H1 (cell line): ENCODE results near the gene LIX1L. TPM values are rescaled to one million over a fixed set of nuclear protein-coding genes. Genes with fewer than 3 reads are reported as not detected.

Source experiments
- ATF2 ChIP-seq: IDR thresholded peaks from 2 replicates; pipeline ENCODE4 v1.6.1; 2012; ENCODE audit warnings: low read length, inconsistent platforms
- CBX8 ChIP-seq: fragments of 300-800, 300-1000 bp; sonication (generic); IDR thresholded peaks from 2 replicates; pipeline ENCODE4 v1.7.1; 2016; ENCODE audit warnings: low read depth, low read length, borderline replicate concordance
- NANOG ChIP-seq: IDR thresholded peaks from 2 replicates; pipeline ENCODE4 v1.6.1; 2011; ENCODE audit warnings: low read length, low read depth, mild to moderate bottlenecking, inconsistent platforms; ENCODE audit not compliant: insufficient read depth, poor library complexity, severe bottlenecking
- polyA plus RNA-seq, 7 experiments: library from polyadenylated mRNA; depleted of rRNA in 3 of 7; stranded (reverse) in 5 of 7; unstranded in 2 of 7; fragments of >200 nt in 5 of 7; fragments of 200-250 nt in 2 of 7; gene quantifications; 1 replicate in 5 of 7; 2 replicates in 1 of 7; 4 replicates in 1 of 7; pipeline versions ENCODE4 v1.2.1 to v1.2.3, GENCODE V29; 2011 to 2013; ENCODE audit warnings: missing spikeins in 2 of 7, mixed read lengths in 2 of 7
- total RNA-seq: library from RNA; stranded (reverse); fragmentation: NEBNext Ultra II Directional; extraction: Animal tissue kit (Norgen Biotek cat#: 25700); gene quantifications from 2 replicates; pipeline ENCODE4 v1.2.1, GENCODE V29; 2021

Gene LIX1L
- total and polyA plus RNA-seq, 2 of the 8 experiments (the other 6 are each of a cell fraction or from before 2014, with no cell fraction given): 2.9 to 3.7 TPM

GRCh38 chr1:145891143-145891542 lies 66.7 kb downstream of the LIX1L start (continued):
- TF ChIP-seq ATF2 (no peak), NANOG (no peak), CBX8 (no peak)
